HG03108 (cell line): ENCODE data around the gene ABLIM1.

Source experiments
- ATAC-seq: cut with Tn5 transposase; IDR thresholded peaks from one replicate; pipeline ENCODE4 v1.9.1; 2021; ENCODE audit warnings: moderate library complexity; ENCODE audit not compliant: unreplicated experiment

Gene ABLIM1

GRCh38 chr10:114471906-114472876, 185.9 kb downstream of the ABLIM1 start:
- ATAC-seq: no peak

GRCh38 chr10:114470956-114471905, 186.8 kb downstream of the ABLIM1 start:
- ATAC-seq: peak; percentile 95

GRCh38 chr10:114470361-114470760, 187.7 kb downstream of the ABLIM1 start:
- ATAC-seq: no peak

GRCh38 chr10:114458955-114459354, 199.1 kb downstream of the ABLIM1 start:
- no peak for ATAC-seq

- ATAC-seq: no peak
Observed at GRCh38 chr10:114458216-114458920, 199.7 kb downstream of the ABLIM1 start.

GRCh38 chr10:114453576-114453975, 204.5 kb downstream of the ABLIM1 start:
- ATAC-seq: no peak

- ATAC-seq: no peak
Observed at GRCh38 chr10:114448897-114449296, 209.2 kb downstream of the ABLIM1 start.

GRCh38 chr10:114445332-114445731, 212.7 kb downstream of the ABLIM1 start:
- ATAC-seq: no peak

- no peak for ATAC-seq
Observed at GRCh38 chr10:114444819-114445218, 213.3 kb downstream of the ABLIM1 start.

- no peak for ATAC-seq
Observed at GRCh38 chr10:114442091-114442630, 215.9 kb downstream of the ABLIM1 start.

GRCh38 chr10:114441107-114441506, 217.0 kb downstream of the ABLIM1 start:
- no peak for ATAC-seq

- ATAC-seq: no peak
Observed at GRCh38 chr10:114437473-114438292, 220.4 kb downstream of the ABLIM1 start.

GRCh38 chr10:114436941-114437340, 221.1 kb downstream of the ABLIM1 start:
- ATAC-seq: no peak

- no peak for ATAC-seq
Observed at GRCh38 chr10:114432566-114433093, 225.4 kb downstream of the ABLIM1 start.

- ATAC-seq: no peak
Observed at GRCh38 chr10:114431414-114432135, 226.5 kb downstream of the ABLIM1 start.

GRCh38 chr10:114430688-114431413, 227.2 kb downstream of the ABLIM1 start:
- no peak for ATAC-seq

GRCh38 chr10:114429581-114430335, 228.3 kb downstream of the ABLIM1 start:
- no peak for ATAC-seq
